Breast epithelium (tissue), 3 donors: ENCODE measurements around the gene RSPH10B.
"Not testable (repeated sequence)": the region's sequence is repeated elsewhere in the genome, so short reads cannot be mapped to it uniquely, and the experiment has no call there.

Experiments used
- CTCF ChIP-seq, 3 donors: fragments of 450-650 bp; IDR thresholded peaks; one replicate each; pipeline ENCODE4 v1.5.1; 2016 to 2017; ENCODE audit warnings: antibody characterized with exemption in 3 of 3, mild to moderate bottlenecking in 3 of 3, moderate library complexity in 3 of 3
- POLR2A ChIP-seq: fragments of 450-650 bp; IDR thresholded peaks from one replicate; pipeline ENCODE4 v1.6.1; 2016; ENCODE audit warnings: antibody characterized with exemption, mild to moderate bottlenecking, moderate library complexity
- POLR2AphosphoS5 ChIP-seq, 3 donors: sonication (generic); formaldehyde crosslinking; IDR thresholded peaks; one replicate each; pipeline ENCODE4 v1.6.1; 2017; ENCODE audit warnings: antibody characterized with exemption in 3 of 3

DNA sequence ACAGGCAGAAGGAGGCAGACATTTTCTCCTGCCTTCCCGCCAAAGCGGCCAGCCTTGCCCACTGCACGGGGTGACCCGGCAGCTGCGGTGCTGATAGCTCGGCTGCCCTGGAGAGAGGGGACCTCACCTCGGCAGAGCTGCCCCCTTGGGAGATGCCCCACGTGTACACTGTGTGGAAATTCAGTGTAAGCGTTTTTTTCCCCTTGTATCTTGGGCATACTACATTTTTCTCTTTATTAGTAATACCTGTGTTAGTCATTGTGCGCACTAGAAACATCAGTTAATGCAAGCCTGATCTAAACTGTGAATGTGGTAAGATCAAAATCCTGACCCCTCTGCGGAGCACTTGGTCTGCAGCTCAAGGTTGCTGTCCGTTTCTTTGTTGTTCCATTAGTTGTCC is 45.9 kb downstream of the RSPH10B start:
- not testable (repeated sequence) for TF ChIP-seq CTCF (IDR thresholded peaks at IDR 0.05); POLR2A; POLR2AphosphoS5 (IDR thresholded peaks at IDR 0.05)
